Measurements from ENCODE around the gene CMTM6.
"Not testable (repeated sequence)": the region's sequence is repeated elsewhere in the genome, so short reads cannot be mapped to it uniquely, and the experiment has no call there.

The CMTM6 gene, protein sequence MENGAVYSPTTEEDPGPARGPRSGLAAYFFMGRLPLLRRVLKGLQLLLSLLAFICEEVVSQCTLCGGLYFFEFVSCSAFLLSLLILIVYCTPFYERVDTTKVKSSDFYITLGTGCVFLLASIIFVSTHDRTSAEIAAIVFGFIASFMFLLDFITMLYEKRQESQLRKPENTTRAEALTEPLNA

DNA sequence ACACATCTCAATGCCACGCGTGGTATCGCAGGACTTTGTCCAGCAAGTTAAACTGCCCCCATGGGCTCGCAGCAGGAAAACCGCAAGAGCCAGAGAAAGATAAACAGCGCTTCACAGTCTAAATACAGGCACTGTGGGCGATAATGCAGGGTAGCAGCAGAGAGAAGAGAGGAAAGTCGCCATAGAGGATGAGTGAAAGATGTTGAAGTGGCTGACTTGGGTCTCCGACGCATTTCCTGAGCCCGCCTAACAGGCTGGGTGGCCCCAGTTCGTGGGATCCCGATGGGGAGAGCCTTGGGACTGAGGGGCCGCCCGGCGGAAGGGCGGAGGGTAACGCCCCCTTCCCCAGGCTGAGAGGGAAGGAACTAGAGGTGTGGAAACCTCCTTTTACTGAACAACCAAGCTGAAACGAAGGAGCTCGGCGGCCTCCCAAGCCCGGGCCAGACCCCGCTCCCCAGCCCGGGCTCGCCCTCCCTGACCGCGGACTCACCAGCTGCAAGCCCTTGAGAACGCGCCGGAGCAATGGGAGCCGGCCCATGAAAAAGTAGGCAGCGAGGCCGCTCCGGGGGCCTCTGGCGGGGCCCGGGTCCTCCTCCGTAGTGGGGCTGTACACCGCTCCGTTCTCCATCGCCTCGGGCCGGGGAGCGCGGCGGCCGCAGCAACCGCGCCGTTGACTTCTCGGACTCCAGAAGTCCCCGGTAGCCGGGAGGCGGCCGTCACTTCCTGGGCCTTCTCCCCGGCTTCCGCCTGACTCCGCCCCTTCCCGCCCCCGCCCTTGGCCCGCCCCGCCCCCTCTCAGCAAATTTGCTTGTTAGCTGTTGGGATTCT lies at the start of gene CMTM6:
Gene CMTM6, minus strand, starts transcription at position 735 of the 828 bp plus-strand sequence. Its CDS starts 107 bp downstream, at position 628.
- DNase-seq (ENCODE audit: low spot score in 2 of 2) (peak; percentile 65 to 68), ATAC-seq (ENCODE audit: low read depth) (peak; percentile 72)
- Mint-ChIP-seq H3K4me1 (peaks cover 25% of the 10 kb centered on the region), H3K36me3 (peaks cover 2% of the 10 kb centered on the region), H3K9me3 (no peaks in the 10 kb centered on the region), H3K27ac (peak within 1 kb of the TSS; percentile 94), H3K27me3 (no peaks in the 10 kb centered on the region), H3K4me3 (peak within 1 kb of the TSS; percentile 91)

DNA sequence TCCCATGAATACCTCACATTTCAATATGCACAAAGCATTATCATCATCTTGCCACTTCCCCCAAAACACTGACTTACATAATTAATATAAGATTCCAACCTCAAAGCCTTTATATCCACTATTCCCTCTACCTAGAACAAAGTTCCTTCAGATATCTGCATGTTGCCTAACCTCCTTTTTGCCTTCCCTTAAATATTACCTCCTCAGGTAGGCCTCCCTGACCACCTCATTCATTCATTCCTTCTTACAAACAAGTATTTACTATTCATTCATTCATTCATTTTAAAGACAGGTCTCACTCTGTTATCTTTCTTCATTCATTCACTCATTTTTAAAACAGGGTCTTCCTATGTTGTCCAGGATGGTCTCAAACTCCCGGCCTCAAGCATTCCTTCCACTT lies 49.4 kb upstream of the CMTM6 start:
- no peaks in the 10 kb centered on the region for H3K27me3 Mint-ChIP-seq
- H3K4me1 Mint-ChIP-seq, result peaks cover 30% of the 10 kb centered on the region
- peaks cover 5% of the 10 kb centered on the region for H3K36me3 Mint-ChIP-seq
- no peak for DNase-seq (ENCODE audit: low spot score in 2 of 2)
- H3K27ac Mint-ChIP-seq, result peak overlapping the region; percentile 35
- no peak overlapping the region for H3K4me3 Mint-ChIP-seq
- H3K9me3 Mint-ChIP-seq, result no peaks in the 10 kb centered on the region
- ATAC-seq (ENCODE audit: low read depth), result no peak

DNA sequence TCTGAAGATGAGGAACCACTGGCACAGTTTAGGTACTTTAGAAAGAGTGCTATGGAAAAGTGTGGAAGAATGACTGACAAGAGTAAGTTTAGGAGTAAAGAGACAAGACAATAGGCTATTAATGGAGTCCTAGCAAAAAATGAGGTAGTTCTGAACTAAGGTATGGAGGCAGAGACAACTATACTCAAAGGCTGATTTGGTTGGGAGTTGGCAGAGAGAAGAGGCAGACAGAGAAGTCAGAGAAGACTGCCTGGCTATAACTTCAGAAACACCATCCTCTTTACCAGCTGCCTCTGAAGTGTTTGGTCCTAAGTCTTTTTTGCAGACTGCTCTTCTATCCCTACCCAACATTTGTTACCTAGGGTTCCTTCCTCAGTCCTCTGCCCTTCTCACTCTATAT lies 48.8 kb upstream of the CMTM6 start:
- peaks cover 32% of the 10 kb centered on the region for H3K4me1 Mint-ChIP-seq
- peak; percentile 43 for ATAC-seq (ENCODE audit: low read depth)
- no peak for DNase-seq (ENCODE audit: low spot score in 2 of 2)
- H3K27me3 Mint-ChIP-seq, result no peaks in the 10 kb centered on the region
- peaks cover 4% of the 10 kb centered on the region for H3K36me3 Mint-ChIP-seq
- H3K4me3 Mint-ChIP-seq, result no peak overlapping the region
- H3K9me3 Mint-ChIP-seq, result no peaks in the 10 kb centered on the region
- peak overlapping the region; percentile 35 for H3K27ac Mint-ChIP-seq

DNA sequence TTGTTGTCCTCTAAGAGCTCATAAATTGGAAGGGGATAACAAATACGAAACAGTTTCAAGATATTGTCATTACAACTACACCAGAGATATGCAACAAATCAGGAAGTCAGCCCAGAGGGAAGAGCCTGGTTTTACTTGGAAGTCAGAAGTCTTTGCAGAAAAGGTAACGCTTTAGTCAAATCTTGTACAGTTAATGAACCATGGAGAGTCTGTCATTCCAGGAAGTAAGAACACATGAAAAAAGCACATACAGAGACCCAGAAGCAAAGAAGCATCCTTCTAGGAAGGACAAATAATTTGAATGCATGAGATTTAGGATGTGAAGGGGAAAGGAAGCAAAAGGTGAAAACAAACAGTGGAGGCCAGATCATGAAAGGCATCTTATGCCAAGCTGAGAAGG lies 48.4 kb upstream of the CMTM6 start:
- peak overlapping the region; percentile 23 for H3K4me3 Mint-ChIP-seq
- DNase-seq (ENCODE audit: low spot score in 2 of 2), result no peak
- peak overlapping the region; percentile 35 for H3K27ac Mint-ChIP-seq
- peak; percentile 59 for ATAC-seq (ENCODE audit: low read depth)
- peaks cover 31% of the 10 kb centered on the region for H3K4me1 Mint-ChIP-seq
- peaks cover 6% of the 10 kb centered on the region for H3K36me3 Mint-ChIP-seq
- no peaks in the 10 kb centered on the region for H3K27me3 Mint-ChIP-seq
- no peaks in the 10 kb centered on the region for H3K9me3 Mint-ChIP-seq

DNA sequence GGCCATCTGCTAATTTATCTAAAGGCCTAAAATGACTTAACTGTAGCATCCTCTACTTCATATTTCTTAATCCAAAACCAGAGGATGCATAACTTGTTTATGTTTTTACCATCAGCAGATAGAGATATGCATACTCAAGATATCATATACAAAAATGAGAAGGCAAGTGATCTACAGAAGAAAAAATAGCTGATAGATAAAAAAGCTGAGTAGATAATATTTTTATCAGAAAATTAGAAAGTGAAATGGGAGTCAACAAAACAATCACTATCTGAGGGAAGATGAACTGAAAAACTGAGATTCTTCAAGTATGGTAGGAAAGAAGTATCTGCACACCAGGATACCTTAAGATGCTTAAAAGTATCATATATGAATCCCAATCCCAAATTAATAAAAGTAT lies 42.7 kb upstream of the CMTM6 start:
- H3K36me3 Mint-ChIP-seq, result peaks cover 8% of the 10 kb centered on the region
- no peak overlapping the region for H3K4me3 Mint-ChIP-seq
- H3K4me1 Mint-ChIP-seq, result peaks cover 8% of the 10 kb centered on the region
- no peaks in the 10 kb centered on the region for H3K27me3 Mint-ChIP-seq
- no peak overlapping the region for H3K27ac Mint-ChIP-seq
- no peaks in the 10 kb centered on the region for H3K9me3 Mint-ChIP-seq
- no peak for ATAC-seq (ENCODE audit: low read depth)
- DNase-seq (ENCODE audit: low spot score in 2 of 2), result no peak

DNA sequence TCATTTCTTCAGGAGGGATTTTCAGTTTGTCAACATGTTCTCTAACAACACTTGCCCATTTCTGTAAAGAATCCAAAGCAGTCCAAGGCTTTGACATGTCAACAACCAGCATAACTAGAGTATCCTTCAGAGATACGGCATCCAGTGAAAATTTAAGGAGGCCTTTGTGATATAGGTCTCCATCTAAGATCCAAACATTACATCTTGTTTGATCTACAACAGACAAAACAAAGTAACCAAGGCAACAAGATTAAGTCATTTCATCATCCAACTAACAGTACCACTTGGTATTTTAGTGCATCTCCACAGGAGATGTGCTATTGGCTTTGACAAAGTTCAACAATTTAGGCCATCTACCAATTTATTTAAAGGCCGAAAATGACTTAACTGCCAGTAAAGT lies 42.2 kb upstream of the CMTM6 start:
- Mint-ChIP-seq H3K27ac (no peak overlapping the region), H3K27me3 (no peaks in the 10 kb centered on the region), H3K4me1 (peaks cover 8% of the 10 kb centered on the region)

DNA sequence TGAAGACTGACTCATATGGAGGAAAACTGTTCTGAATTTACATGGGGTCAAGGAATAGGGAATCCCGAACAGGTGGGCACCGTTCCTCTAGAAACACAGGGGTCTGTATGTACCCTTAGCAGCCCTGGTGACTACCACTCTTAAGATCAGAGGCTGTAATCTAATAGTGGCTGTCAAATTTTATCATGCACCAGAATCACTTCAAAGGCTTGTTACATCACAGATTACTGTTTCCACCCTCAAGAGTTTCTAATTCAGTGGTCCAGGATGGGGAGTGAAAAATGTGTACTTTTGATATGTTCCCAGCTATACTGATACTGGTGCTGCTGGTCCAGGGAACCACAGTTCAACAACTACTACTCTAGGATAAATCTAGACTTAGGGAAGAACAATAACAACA lies 40.2 kb upstream of the CMTM6 start:
- DNase-seq (ENCODE audit: low spot score in 2 of 2), result no peak
- no peaks in the 10 kb centered on the region for H3K27me3 Mint-ChIP-seq
- H3K27ac Mint-ChIP-seq, result no peak overlapping the region
- ATAC-seq (ENCODE audit: low read depth), result no peak
- H3K4me1 Mint-ChIP-seq, result peaks cover 8% of the 10 kb centered on the region
- H3K9me3 Mint-ChIP-seq, result no peaks in the 10 kb centered on the region
- H3K36me3 Mint-ChIP-seq, result peaks cover 11% of the 10 kb centered on the region
- H3K4me3 Mint-ChIP-seq, result no peak overlapping the region

More for the DNA sequence above, 42.2 kb upstream of the CMTM6 start:
- H3K4me3 Mint-ChIP-seq, result no peak overlapping the region
- H3K9me3 Mint-ChIP-seq, result no peaks in the 10 kb centered on the region
- H3K36me3 Mint-ChIP-seq, result peaks cover 8% of the 10 kb centered on the region
- ATAC-seq (ENCODE audit: low read depth) (no peak), DNase-seq (ENCODE audit: low spot score in 2 of 2) (no peak)

DNA sequence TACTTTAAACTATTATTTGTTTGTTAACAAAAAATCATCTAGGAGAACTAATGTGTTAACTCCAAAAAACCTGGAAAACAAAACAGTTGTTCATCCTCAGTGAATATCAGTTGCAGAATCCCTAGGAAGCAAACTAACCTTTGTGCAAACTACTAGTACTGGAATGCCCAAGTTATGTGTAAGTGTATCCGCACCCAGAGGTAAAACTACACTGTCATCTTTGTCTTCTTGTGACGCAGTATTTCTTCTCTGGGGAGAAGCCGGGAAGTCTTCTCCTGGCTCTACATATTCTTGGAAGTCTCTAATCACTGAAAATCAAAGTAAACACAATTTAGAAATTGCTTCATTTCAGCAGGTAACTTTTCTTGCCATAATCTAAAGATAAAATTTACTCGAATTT lies 38.2 kb upstream of the CMTM6 start:
- Mint-ChIP-seq H3K27ac (no peak overlapping the region), H3K4me1 (no peaks in the 10 kb centered on the region), H3K9me3 (no peaks in the 10 kb centered on the region), H3K4me3 (no peak overlapping the region), H3K27me3 (no peaks in the 10 kb centered on the region), H3K36me3 (peaks cover 12% of the 10 kb centered on the region)
- ATAC-seq (ENCODE audit: low read depth) (no peak), DNase-seq (ENCODE audit: low spot score in 2 of 2) (no peak)

DNA sequence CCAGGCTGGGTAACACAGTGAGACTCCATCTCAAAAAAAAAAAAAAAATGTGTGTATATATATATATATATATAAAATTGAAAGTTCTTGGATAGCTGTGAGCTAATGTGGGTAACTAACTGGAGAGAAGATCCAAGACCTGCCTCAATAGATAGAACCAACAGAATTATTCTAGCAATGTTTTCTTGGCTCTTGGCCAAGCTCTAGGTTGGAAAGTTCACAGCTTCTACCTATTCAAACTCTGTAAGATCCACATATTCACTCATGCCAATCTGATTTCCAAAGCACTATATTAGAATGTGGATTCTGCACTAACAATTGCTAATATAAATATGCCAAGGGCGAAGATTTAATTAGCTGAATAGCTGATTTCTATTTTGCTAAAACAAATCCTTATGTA lies 29.8 kb upstream of the CMTM6 start:
- Mint-ChIP-seq H3K4me3 (no peak overlapping the region), H3K27ac (no peak overlapping the region), H3K27me3 (no peaks in the 10 kb centered on the region), H3K36me3 (peaks cover 25% of the 10 kb centered on the region), H3K9me3 (no peaks in the 10 kb centered on the region), H3K4me1 (peaks cover 4% of the 10 kb centered on the region)
- DNase-seq (ENCODE audit: low spot score in 2 of 2), result no peak
- ATAC-seq (ENCODE audit: low read depth), result no peak

DNA sequence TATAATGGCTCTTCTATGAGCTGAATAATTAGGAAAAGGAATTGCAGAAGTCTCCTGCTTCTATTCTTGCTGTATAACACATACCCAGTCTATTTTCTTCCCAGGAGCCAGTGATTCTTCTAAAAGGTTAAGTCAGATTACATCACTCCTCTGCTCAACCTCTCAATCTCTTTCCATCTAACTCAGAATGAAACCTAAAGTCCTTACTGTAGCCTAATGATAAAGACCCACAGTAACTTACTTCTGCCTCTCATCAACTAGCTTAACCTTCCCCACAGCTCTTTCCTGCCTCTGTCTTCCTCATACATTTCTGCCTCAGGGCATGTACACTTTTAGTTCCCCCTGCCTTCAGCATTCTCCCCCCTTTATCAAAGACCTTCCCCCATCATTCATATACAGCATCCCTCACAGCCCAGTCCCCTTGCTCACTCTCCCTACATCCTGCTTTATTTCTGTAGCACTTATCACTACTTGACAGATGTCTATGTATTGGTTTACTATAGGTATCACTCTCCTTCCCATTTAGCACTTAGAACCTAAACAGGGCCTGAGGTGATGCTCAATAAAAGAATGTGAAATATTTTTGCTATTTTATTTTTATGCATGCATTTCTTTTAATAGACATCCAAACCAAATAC lies 28.5 kb upstream of the CMTM6 start:
- peak overlapping the region; percentile 14 for H3K27ac Mint-ChIP-seq
- DNase-seq (ENCODE audit: low spot score in 2 of 2), result no peak
- ATAC-seq (ENCODE audit: low read depth), result no peak
- H3K4me1 Mint-ChIP-seq, result peaks cover 4% of the 10 kb centered on the region
- H3K36me3 Mint-ChIP-seq, result peaks cover 26% of the 10 kb centered on the region
- no peak overlapping the region for H3K4me3 Mint-ChIP-seq
- no peaks in the 10 kb centered on the region for H3K27me3 Mint-ChIP-seq
- H3K9me3 Mint-ChIP-seq, result no peaks in the 10 kb centered on the region

DNA sequence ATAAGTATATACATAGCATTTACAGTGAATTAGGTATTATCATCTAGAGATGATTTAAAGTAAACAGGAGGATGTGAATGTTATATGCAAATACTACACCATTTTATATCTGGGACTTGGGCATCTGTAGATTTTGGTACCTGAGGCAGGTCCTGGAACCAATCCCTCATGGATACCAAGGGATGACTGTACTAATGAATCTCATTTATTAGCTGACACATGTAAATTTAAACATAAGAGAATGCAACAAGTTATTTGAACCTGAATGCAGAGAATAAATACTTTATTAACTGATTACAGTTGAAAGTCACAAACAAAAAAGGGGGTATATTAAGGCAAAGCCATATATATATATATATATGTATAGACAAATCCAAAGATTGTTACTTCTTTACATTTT lies 23.1 kb upstream of the CMTM6 start:
- no peak for ATAC-seq (ENCODE audit: low read depth)
- H3K27ac Mint-ChIP-seq, result no peak overlapping the region
- no peaks in the 10 kb centered on the region for H3K4me1 Mint-ChIP-seq
- peaks cover 23% of the 10 kb centered on the region for H3K36me3 Mint-ChIP-seq
- no peak overlapping the region for H3K4me3 Mint-ChIP-seq
- peaks cover 2% of the 10 kb centered on the region for H3K9me3 Mint-ChIP-seq
- no peak for DNase-seq (ENCODE audit: low spot score in 2 of 2)
- H3K27me3 Mint-ChIP-seq, result no peaks in the 10 kb centered on the region

DNA sequence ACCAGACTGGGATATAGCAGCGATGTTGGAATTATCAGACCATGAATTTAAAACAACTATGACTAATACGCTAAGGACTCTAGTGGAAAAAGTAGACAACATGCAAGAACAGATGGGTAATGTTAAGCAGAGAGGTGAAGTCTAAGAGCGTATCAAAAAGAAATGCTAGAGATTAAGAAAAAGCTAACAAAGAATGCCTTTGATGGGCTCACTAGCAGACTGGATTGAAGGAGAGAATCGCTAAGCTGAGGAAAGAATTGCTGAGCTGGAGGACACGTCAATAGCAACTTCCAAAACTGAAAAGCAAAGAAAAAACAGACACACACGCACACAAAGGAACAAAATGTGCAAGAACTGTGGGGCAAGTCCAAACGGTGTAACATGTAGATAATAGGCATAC lies 20.0 kb upstream of the CMTM6 start:
- no peak overlapping the region for H3K4me3 Mint-ChIP-seq
- no peak for ATAC-seq (ENCODE audit: low read depth)
- DNase-seq (ENCODE audit: low spot score in 2 of 2), result no peak
- H3K27me3 Mint-ChIP-seq, result no peaks in the 10 kb centered on the region
- H3K27ac Mint-ChIP-seq, result peak overlapping the region; percentile 5
- peaks cover 2% of the 10 kb centered on the region for H3K4me1 Mint-ChIP-seq
- peaks cover 2% of the 10 kb centered on the region for H3K9me3 Mint-ChIP-seq
- peaks cover 22% of the 10 kb centered on the region for H3K36me3 Mint-ChIP-seq

DNA sequence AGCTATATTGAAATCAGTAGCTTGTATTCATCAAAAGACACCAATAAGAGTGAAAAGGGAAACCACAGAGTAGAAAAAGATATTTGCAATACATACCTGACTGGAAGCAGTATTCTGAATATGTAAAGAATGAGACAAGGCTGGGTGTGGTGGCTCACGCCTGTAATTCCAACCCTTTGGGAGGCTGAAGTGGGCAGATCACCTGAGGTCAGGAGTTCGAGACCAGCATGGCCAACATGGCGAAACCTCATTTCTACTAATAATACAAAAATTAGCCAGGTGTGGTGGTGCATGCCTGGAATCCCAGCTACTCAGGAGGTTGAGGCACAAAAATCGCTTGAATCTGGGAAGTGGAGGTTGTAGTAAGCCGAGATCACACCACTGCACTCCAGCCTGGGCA lies 16.3 kb upstream of the CMTM6 start:
- H3K36me3 Mint-ChIP-seq, result peaks cover 16% of the 10 kb centered on the region
- not testable (repeated sequence) for H3K27me3 Mint-ChIP-seq; H3K4me3 Mint-ChIP-seq; H3K27ac Mint-ChIP-seq; H3K9me3 Mint-ChIP-seq; DNase-seq (ENCODE audit: low spot score in 2 of 2); ATAC-seq (ENCODE audit: low read depth); H3K4me1 Mint-ChIP-seq

DNA sequence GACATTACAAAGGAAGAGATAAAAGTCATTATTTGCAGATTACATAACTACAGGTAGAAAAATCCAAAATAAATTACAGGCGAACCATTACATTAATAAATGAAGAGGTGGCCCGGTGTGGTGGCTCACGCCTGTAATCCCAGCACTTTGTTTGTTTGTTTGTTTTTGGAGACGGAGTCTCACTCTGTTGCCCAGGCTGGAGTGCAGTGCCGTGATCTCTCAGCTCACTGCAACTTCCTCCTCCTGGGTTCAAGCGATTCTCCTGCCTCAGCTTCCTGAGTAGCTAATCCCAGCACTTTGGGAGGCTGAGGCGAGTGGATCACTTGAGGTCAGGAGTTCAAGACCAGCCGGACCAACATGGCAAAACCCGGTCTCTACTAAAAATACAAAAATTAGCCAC lies 14.1 kb upstream of the CMTM6 start:
- not testable (repeated sequence) for DNase-seq (ENCODE audit: low spot score in 2 of 2); H3K27me3 Mint-ChIP-seq; H3K36me3 Mint-ChIP-seq; H3K4me1 Mint-ChIP-seq; H3K9me3 Mint-ChIP-seq
- Mint-ChIP-seq H3K27ac (peak overlapping the region; percentile 100), H3K4me3 (peak overlapping the region; percentile 88)
- ATAC-seq (ENCODE audit: low read depth), result peak; percentile 36
